ENCODE results near the gene SERPINI1. TPM values are rescaled to one million over a fixed set of nuclear protein-coding genes. Genes with fewer than 3 reads are reported as not detected.

SERPINI1 gene
- total and polyA plus RNA-seq, 9 of the 15 experiments (the other 6 are each of a cell fraction or from before 2014, with no cell fraction given), result 1.6 to 9.9 (median 3.5) TPM

DNA sequence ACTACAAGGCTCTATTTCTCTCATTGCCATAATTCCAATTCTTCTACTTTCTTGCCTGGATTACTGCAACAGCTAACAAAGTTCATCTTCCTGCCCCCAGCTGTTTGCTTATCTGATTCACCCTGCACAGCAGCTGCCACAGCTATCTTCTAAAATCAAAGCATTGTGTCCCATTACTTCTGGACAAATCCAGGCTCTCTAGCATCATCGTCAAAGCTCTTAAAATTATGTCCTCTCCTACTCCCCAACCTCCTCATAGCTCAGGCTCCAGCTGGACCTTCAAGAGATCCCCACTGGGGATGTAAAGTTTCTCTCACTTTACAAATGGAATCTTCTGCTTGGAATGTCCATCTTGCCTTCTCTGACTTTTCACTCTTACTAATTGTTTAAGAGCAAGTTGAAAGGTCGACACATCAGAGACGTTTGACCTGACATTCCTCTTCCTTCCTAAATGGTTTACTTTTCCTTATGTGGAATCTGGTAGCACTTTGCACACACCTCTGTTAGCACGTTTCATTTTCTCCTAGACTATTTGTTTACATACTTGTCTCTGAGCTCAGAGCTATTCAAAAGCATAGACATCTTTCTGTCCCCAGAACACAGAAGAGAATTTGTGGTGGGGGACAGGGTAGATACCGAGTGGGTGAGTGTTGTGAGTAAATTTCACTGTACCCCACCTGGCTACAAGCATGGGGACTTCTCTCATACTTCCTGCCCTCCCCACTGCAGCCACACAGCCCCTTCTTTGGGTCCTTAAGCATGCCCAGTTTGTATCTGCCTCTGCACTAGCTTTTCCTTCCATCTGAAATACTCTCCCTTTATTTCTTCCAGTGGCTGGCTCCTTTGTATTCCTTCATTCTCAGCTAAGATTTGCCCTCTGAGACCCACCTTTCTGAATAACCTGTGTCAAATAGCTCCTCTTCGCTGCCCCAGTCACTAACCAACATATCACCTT, 77.9 kb downstream of the SERPINI1 start (continued):
- no peak for TF ChIP-seq ZKSCAN3 (CRISPR knock-in tag; IDR thresholded peaks at IDR 0.05)
- TF ChIP-seq CXXC5 (CRISPR knock-in tag; IDR thresholded peaks at IDR 0.05), result no peak
- TF ChIP-seq HOXB6 (CRISPR knock-in tag; IDR thresholded peaks at IDR 0.05; ENCODE audit: borderline replicate concordance), result no peak

DNA sequence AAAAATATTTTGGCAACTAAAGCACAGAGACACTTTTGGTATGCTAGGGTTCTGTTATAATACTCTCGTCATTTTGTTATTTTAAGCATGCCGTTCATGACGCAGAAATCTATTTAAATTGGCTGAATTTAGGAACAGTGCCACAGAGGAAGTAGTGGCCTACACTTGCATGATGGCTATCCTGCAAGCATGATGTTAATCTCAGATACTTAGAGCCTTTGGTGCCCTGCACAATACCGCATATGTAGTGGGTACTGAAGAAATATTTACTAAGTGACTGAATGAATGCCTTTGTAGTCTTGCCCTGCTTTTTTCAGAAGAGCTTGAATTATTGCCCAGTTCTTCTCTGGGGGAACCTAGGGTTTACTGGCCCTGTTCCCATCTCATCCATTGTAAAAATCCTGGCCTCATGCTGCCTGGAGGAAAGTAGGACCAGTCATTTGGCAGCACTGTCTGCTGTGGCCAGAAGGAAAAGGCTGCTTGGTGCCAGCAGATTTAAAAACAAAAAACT, 79.0 kb downstream of the SERPINI1 start:
- WGBS (ENCODE audit: insufficient coverage, low coverage, missing lambda C conversion rate), result 0% methylated on average over 4 of the region's 4 CpGs
- no peak overlapping the region for H3K9ac ChIP-seq (ENCODE audit: insufficient read depth in 1 of 2, low read depth in 2 of 2, low read length in 2 of 2)

More for the DNA sequence above, 79.0 kb downstream of the SERPINI1 start:
- Histone ChIP-seq H3K4me2 (ENCODE audit: insufficient read depth, low read length) (no peak overlapping the region), H4K20me1 (replicated peaks; ENCODE audit: control insufficient read depth, insufficient read depth, low read length) (no peaks in the 10 kb centered on the region), H3K9me1 (ENCODE audit: control insufficient read depth, insufficient read depth, low read length) (no peaks in the 10 kb centered on the region), H3K4me1 (replicated peaks in 1 of 2; ENCODE audit: control insufficient read depth in 2 of 2, insufficient read depth in 2 of 2, low read length in 2 of 2) (no peaks in the 10 kb centered on the region), H3K9me3 (replicated peaks; ENCODE audit: control insufficient read depth, insufficient read depth, low read depth, low read length) (no peaks in the 10 kb centered on the region), H3K36me3 (ENCODE audit: control insufficient read depth, insufficient read depth, low read length) (no peaks in the 10 kb centered on the region), H3K79me2 (ENCODE audit: control insufficient read depth, insufficient read depth, low read length) (no peaks in the 10 kb centered on the region), H3K4me3 (no peak overlapping the region), H3K27me3 (ENCODE audit: control insufficient read depth in 2 of 2, insufficient read depth in 2 of 2, low read length in 2 of 2) (no peaks in the 10 kb centered on the region), H3K27ac (ENCODE audit: extremely low read depth, low read depth, low read length) (no peak overlapping the region), H2AFZ (ENCODE audit: low read depth, low read length) (no peak overlapping the region)
- BruUV-seq (replicated peaks), result no TSS peak
- ATAC-seq, result no peak
- FAIRE-seq, result no peak
- POLR2A ChIA-PET, result interaction anchor here (0.6 kb wide), 1 partner anchor 23 kb away, joined by 3 read pairs; no protein-coding TSS in a partner anchor
- intact Hi-C loops (cut with micrococcal nuclease) (no loop called here), in situ Hi-C loops (cut with MboI) (no loop called here)
- CTCF ChIA-PET (ENCODE audit: low intra/inter-chr PET ratio), result no interaction called here
- no peak for DNase-seq (ENCODE audit: extremely low read depth in 1 of 4, low spot score in 3 of 4)
- TF ChIP-seq GATA2 (CRISPR knock-in tag; IDR thresholded peaks at IDR 0.05), result no peak
- TF ChIP-seq ZNF354B (CRISPR knock-in tag; IDR thresholded peaks at IDR 0.05), result no peak

Data from K562 (cell line).